HEK293 (cell line): ENCODE measurements around the gene ACTA2.

ENCODE experiments used
- ELK4 ChIP-seq: IDR thresholded peaks from 2 replicates; pipeline ENCODE4 v1.6.1; 2011; ENCODE audit warnings: mild to moderate bottlenecking, low read depth, low read length, borderline replicate concordance
- SETDB1 ChIP-seq: IDR thresholded peaks from one replicate; pipeline ENCODE4 v1.6.1; 2017; ENCODE audit warnings: mild to moderate bottlenecking, low read length, moderate library complexity, mixed read lengths; ENCODE audit not compliant: insufficient read length
- ZNF146 ChIP-seq: fragments of 450-650 bp; formaldehyde crosslinking; IDR thresholded peaks from 2 replicates; pipeline ENCODE4 v1.5.1; 2016; ENCODE audit warnings: missing biosample characterization, missing genetic modification characterization
- TF ChIP-seq, protein P1 (sequence below): fragments of 450-650 bp; formaldehyde crosslinking; IDR thresholded peaks from 2 replicates; pipeline ENCODE4 v1.5.1; 2016; ENCODE audit warnings: missing biosample characterization, missing genetic modification characterization

- TF ChIP-seq SETDB1 (no peak), ELK4 (no peak), ZNF146 (tag by site-specific recombination) (no peak)
- TF ChIP-seq, protein P1, sequence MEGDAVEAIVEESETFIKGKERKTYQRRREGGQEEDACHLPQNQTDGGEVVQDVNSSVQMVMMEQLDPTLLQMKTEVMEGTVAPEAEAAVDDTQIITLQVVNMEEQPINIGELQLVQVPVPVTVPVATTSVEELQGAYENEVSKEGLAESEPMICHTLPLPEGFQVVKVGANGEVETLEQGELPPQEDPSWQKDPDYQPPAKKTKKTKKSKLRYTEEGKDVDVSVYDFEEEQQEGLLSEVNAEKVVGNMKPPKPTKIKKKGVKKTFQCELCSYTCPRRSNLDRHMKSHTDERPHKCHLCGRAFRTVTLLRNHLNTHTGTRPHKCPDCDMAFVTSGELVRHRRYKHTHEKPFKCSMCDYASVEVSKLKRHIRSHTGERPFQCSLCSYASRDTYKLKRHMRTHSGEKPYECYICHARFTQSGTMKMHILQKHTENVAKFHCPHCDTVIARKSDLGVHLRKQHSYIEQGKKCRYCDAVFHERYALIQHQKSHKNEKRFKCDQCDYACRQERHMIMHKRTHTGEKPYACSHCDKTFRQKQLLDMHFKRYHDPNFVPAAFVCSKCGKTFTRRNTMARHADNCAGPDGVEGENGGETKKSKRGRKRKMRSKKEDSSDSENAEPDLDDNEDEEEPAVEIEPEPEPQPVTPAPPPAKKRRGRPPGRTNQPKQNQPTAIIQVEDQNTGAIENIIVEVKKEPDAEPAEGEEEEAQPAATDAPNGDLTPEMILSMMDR (tag by site-specific recombination): no peak
Observed at GRCh38 chr10:88908194-88908593, 44.4 kb downstream of the ACTA2 start.
